Astrocyte (in vitro differentiated cells and primary cell): ENCODE results near the gene RDM1. TPM values are rescaled to one million over a fixed set of nuclear protein-coding genes. Genes with fewer than 3 reads are reported as not detected.

Experiments used
- DNase-seq: peaks from one replicate; pipeline ENCODE4 v3.0.0-alpha.2; 2010; ENCODE audit warnings: low read depth
- FAIRE-seq: peaks from 2 replicates; lab custom pipeline; 2011; peaks lifted over from hg19 to GRCh38; lab: Jason Lieb, UNC
- H2AFZ ChIP-seq: 2 replicates; pipeline ENCODE4 v1.6.0; 2012; ENCODE audit warnings: low read depth, low read length, inconsistent platforms
- H3K27ac ChIP-seq: 2 replicates; pipeline ENCODE4 v1.5.1; 2011; ENCODE audit warnings: low read depth, low read length, inconsistent platforms
- H3K27me3 ChIP-seq: 2 replicates; pipeline ENCODE4 v1.6.0; 2011; ENCODE audit warnings: low read length, inconsistent platforms; ENCODE audit not compliant: insufficient read depth
- H3K36me3 ChIP-seq: 2 replicates; pipeline ENCODE4 v1.5.1; 2011; ENCODE audit warnings: low read length, inconsistent platforms; ENCODE audit not compliant: insufficient read depth
- H3K4me1 ChIP-seq: 2 replicates; pipeline ENCODE4 v1.5.1; 2011; ENCODE audit warnings: low read length, inconsistent platforms; ENCODE audit not compliant: insufficient read depth
- H3K4me2 ChIP-seq: 2 replicates; pipeline ENCODE4 v1.6.0; 2012; ENCODE audit warnings: low read length, inconsistent platforms
- H3K4me3 ChIP-seq: 2 replicates; pipeline ENCODE4 v1.5.1; 2011; ENCODE audit warnings: low read depth, mild to moderate bottlenecking, low read length, inconsistent platforms; ENCODE audit not compliant: insufficient read depth
- H3K79me2 ChIP-seq: 2 replicates; pipeline ENCODE4 v1.6.0; 2012; ENCODE audit warnings: mild to moderate bottlenecking, low read length, inconsistent platforms; ENCODE audit not compliant: insufficient read depth
- H3K9ac ChIP-seq: 2 replicates; pipeline ENCODE4 v1.6.0; 2012; ENCODE audit warnings: mild to moderate bottlenecking, low read length, inconsistent platforms
- H3K9me3 ChIP-seq: 2 replicates; pipeline ENCODE4 v1.5.1; 2012; ENCODE audit warnings: low read depth, mild to moderate bottlenecking, low read length, inconsistent platforms; ENCODE audit not compliant: insufficient read depth
- H4K20me1 ChIP-seq: 2 replicates; pipeline ENCODE4 v1.6.0; 2012; ENCODE audit warnings: low read length, inconsistent platforms; ENCODE audit not compliant: insufficient read depth
- H3K27ac Mint-ChIP-seq: one replicate; pipeline ENCODE4 v1.8.0; 2021; ENCODE audit warnings: mild to moderate bottlenecking, mixed read lengths; ENCODE audit not compliant: unreplicated experiment
- H3K27me3 Mint-ChIP-seq: one replicate; pipeline ENCODE4 v1.8.0; 2021; ENCODE audit warnings: low read depth, mixed read lengths; ENCODE audit not compliant: unreplicated experiment
- H3K36me3 Mint-ChIP-seq: one replicate; pipeline ENCODE4 v1.8.0; 2021; ENCODE audit warnings: low read depth, mixed read lengths; ENCODE audit not compliant: unreplicated experiment
- H3K4me1 Mint-ChIP-seq: one replicate; pipeline ENCODE4 v1.8.0; 2021; ENCODE audit warnings: low read depth, mixed read lengths; ENCODE audit not compliant: unreplicated experiment
- H3K4me3 Mint-ChIP-seq: one replicate; pipeline ENCODE4 v1.8.0; 2021; ENCODE audit warnings: mild to moderate bottlenecking, moderate library complexity, mixed read lengths; ENCODE audit not compliant: unreplicated experiment
- H3K9me3 Mint-ChIP-seq: one replicate; pipeline ENCODE4 v1.8.0; 2021; ENCODE audit warnings: mild to moderate bottlenecking, mixed read lengths; ENCODE audit not compliant: unreplicated experiment
- CTCF ChIP-seq: IDR thresholded peaks from 2 replicates; pipeline ENCODE4 v1.5.1; 2011; ENCODE audit warnings: low read depth, mild to moderate bottlenecking, inconsistent platforms, low read length, moderate library complexity; ENCODE audit not compliant: insufficient read depth
- EZH2 ChIP-seq: IDR thresholded peaks from 2 replicates; pipeline ENCODE4 v1.6.1; 2012; ENCODE audit warnings: mild to moderate bottlenecking, low read length, inconsistent platforms; ENCODE audit not compliant: insufficient read depth
- total RNA-seq: library from RNA; stranded (reverse); gene quantifications from 2 replicates; pipeline ENCODE4 v1.2.1, GENCODE V29; 2021

RDM1 gene
- total RNA-seq, 1 donor from 2014 or later = not detected

DNA sequence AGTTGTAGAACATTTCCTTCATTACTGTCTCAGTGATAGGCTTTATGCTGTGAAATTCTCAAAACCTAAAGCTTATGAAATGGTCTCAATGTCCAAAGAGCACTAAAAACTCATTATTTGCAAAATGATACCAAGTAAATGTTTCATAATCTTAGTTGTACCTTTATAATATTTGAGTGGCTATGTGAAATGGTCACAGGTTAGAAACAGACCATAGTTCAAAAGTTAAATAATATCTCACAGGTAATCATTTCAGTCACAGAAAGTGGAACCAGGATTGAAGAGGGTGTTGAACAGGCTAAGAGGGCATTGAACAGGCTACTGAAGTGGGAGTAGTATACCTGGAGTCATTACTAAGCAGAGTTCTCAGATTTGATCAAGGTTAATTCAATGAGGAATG is 2.9 kb downstream of the RDM1 start:
- no peaks in the 10 kb centered on the region for H3K36me3 Mint-ChIP-seq
- no peak for TF ChIP-seq CTCF
- no peak for TF ChIP-seq EZH2
- no peak overlapping the region for H3K4me3 Mint-ChIP-seq
- Histone ChIP-seq H4K20me1 (no peaks in the 10 kb centered on the region), H3K9ac (no peak overlapping the region), H3K9me3 (no peaks in the 10 kb centered on the region), H3K27me3 (no peaks in the 10 kb centered on the region), H3K4me2 (no peak overlapping the region), H3K27ac (no peak overlapping the region), H3K4me1 (peaks cover 4% of the 10 kb centered on the region), H3K36me3 (no peaks in the 10 kb centered on the region), H3K4me3 (no peak overlapping the region), H3K79me2 (no peaks in the 10 kb centered on the region), H2AFZ (no peak overlapping the region)
- H3K27me3 Mint-ChIP-seq = no peaks in the 10 kb centered on the region
- FAIRE-seq (no peak), DNase-seq (no peak)
- no peaks in the 10 kb centered on the region for H3K9me3 Mint-ChIP-seq
- peaks cover 3% of the 10 kb centered on the region for H3K4me1 Mint-ChIP-seq
- no peak overlapping the region for H3K27ac Mint-ChIP-seq

GRCh38 chr17:35923609-35924114 is 6.9 kb downstream of the RDM1 start:
- H3K9me3 Mint-ChIP-seq = no peaks in the 10 kb centered on the region
- no peaks in the 10 kb centered on the region for H4K20me1 ChIP-seq
- H3K79me2 ChIP-seq = no peaks in the 10 kb centered on the region
- H3K4me1 Mint-ChIP-seq = no peaks in the 10 kb centered on the region
- H3K27me3 ChIP-seq = no peaks in the 10 kb centered on the region
- no peak overlapping the region for H3K4me2 ChIP-seq
- DNase-seq = no peak
- H2AFZ ChIP-seq = no peak overlapping the region
- no peak for TF ChIP-seq CTCF
- TF ChIP-seq EZH2 = no peak
- no peaks in the 10 kb centered on the region for H3K36me3 Mint-ChIP-seq
- H3K27me3 Mint-ChIP-seq = no peaks in the 10 kb centered on the region
- H3K4me3 Mint-ChIP-seq = no peak overlapping the region
- no peak overlapping the region for H3K27ac ChIP-seq
- no peaks in the 10 kb centered on the region for H3K36me3 ChIP-seq
- no peak overlapping the region for H3K4me3 ChIP-seq
- H3K9ac ChIP-seq = no peak overlapping the region
- no peak overlapping the region for H3K27ac Mint-ChIP-seq
- no peak for FAIRE-seq
- no peaks in the 10 kb centered on the region for H3K9me3 ChIP-seq
- H3K4me1 ChIP-seq = no peaks in the 10 kb centered on the region

DNA sequence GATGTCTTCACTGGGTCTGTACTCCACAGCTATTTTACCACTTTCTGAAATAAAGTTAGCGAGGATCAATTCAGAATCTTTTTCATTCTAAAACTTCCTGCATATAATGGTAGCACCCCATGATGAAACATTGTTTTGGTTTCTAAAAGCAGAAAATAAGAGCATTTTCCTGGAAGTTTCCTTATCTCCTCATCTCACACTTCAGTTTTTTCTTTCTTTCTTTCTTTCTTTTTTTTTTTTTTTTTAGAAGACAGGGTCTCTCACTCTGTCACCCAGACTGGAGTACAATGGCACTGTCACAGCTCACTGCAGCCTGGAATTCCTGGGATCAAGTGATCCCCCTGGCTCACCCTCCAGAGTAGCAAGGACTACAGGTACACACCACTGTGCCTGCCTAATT is 10.3 kb downstream of the RDM1 start:
- H3K9ac ChIP-seq = no peak overlapping the region
- no peak overlapping the region for H3K27ac ChIP-seq
- Mint-ChIP-seq H3K4me3 (no peak overlapping the region), H3K36me3 (no peaks in the 10 kb centered on the region), H3K4me1 (no peaks in the 10 kb centered on the region), H3K27me3 (peaks cover 5% of the 10 kb centered on the region), H3K9me3 (peaks cover under 1% of the 10 kb centered on the region), H3K27ac (no peak overlapping the region)
- H2AFZ ChIP-seq = no peak overlapping the region
- no peak for DNase-seq
- H3K4me2 ChIP-seq = no peak overlapping the region
- no peaks in the 10 kb centered on the region for H3K9me3 ChIP-seq
- H4K20me1 ChIP-seq = no peaks in the 10 kb centered on the region
- H3K4me1 ChIP-seq = no peaks in the 10 kb centered on the region
- TF ChIP-seq EZH2 = no peak
- TF ChIP-seq CTCF = no peak
- no peaks in the 10 kb centered on the region for H3K27me3 ChIP-seq
- H3K4me3 ChIP-seq = no peak overlapping the region
- no peak for FAIRE-seq
- H3K36me3 ChIP-seq = no peaks in the 10 kb centered on the region
- no peaks in the 10 kb centered on the region for H3K79me2 ChIP-seq
